HG02840 (cell line): ENCODE results near the gene DGCR8.

Source experiments
- ATAC-seq: cut with Tn5 transposase; IDR thresholded peaks from one replicate; pipeline ENCODE4 v1.9.1; 2021; ENCODE audit warnings: mild to moderate bottlenecking, moderate library complexity, moderate number of reproducible peaks; ENCODE audit not compliant: unreplicated experiment, low FRiP score

Gene DGCR8

DNA sequence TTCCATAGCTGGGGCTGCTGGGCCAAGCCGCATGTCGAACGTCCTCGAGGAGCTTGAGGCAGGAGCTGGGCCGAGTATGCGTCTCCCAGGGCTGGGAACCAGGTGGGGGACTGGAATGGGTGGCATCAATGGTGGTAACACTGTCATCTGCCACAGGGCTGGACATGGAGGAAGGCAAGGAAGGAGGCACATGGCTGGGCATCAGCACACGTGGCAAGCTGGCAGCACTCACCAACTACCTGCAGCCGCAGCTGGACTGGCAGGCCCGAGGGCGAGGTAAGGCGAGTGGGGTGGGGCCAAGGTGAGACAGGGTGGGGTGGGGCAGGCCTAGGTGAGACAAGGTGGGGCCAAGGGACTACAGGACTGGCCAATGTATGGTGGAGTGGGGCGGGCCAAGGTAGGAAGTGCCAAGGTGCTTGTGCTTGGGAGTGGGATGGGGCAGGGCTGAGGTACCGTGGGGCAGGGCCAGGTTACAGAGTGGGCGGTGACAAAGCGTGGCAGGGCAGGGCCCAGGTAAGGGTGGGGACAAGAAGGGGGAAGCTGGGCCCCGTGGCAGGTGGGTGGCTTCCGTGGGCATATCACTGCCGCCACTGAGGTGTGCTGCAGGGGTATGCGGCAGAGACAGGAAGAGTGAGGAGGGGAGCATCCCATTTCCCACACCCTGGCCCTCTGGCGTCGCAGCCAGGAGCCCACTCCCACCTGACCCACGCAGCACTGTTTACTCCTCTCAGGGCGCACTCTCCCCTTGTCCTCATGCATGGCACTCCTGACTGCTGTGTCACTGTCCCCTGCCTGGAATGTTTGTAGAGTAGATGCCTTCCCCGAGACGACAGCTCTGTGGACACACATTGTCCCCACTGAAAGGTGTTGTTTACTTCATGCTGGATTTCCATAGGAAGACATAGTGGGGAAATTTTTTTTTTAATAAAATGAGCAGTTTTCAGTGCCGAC, 27.5 kb upstream of the DGCR8 start:
- ATAC-seq = no peak

DNA sequence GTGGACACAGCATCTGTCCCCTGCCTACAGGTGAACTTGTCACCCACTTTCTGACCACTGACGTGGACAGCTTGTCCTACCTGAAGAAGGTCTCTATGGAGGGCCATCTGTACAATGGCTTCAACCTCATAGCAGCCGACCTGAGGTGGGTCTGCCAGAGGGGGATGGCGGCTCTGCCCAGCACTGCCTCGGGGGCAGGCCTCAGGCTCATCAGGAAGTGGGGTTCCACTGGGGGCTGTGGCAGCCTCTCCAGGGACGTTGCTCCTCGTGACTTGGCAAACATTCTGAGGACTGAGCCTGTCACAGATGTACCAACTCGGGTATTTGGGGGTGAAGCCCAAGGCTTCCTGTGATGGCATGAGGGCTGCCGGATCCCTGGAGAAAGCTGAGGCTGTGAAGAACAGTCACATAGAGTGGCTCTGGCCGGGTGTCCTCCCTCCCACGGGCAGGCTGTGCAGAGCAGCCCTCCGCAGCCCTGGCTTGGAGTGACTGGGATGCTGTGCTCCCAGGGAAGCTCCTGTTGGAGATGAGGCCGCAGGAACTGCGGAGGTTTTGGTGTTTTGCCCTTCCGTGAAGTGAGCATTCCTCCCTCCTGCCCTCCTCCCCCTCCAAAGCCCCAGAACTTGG, 26.5 kb upstream of the DGCR8 start:
- no peak for ATAC-seq

DNA sequence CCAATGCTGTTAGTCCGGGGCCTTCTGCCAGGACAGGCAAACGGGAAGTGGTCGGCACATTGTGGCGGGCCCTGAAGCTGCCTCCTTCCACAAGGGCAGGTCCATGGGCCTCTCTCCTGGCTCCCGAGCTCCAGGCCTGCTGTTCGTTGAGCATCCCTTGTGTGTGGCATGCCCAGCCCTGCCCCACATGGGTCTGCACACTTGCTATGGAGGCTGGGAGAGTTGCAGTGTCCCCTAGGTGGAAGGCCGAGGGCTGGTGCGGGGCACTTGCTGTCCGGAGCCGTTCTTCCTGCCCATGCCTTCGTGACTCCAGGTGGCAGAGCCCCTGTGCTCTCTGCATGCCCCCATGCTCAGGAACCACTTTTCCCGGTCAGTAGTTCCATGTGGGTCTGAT, 26.0 kb upstream of the DGCR8 start:
- no peak for ATAC-seq

DNA sequence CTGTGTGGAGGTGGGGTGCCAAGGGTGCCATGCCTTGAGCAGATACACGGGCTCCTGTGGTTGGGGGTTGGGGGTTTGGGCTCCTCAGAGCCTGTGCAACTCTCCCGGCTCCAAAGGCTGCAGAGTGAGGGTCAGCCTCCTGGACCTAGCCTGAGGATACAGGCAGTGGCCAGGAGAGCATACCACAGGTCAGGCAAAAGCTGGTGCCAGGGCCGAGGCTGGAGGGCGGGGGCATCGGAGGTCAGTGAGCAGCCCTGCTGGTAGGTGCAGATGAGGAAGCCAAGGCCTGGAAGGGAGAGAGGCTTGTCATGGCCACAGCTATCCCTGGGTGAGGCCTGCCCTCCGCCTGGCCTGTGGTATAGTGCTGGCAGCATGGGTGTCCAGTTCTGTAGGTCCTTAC, 25.6 kb upstream of the DGCR8 start:
- no peak for ATAC-seq

DNA sequence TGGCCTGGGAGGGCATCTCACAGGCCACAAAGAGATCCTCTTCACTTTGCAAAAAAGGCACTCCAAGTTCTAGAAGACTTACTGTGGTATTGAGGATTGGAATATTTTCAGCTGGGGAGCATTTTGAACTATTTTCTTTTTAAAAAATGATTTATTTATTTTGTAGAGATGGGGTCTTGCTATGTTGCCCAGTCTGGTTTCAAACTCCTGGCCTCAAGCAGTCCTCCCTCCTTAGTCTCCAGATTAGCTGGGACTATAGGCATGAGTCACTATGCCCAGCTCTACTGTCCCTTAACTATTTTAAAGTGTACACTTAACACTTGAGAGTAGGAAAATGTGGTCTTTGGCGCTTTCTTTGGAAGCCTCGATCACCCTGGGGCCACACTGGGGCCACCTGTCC, 24.9 kb upstream of the DGCR8 start:
- ATAC-seq = no peak

DNA sequence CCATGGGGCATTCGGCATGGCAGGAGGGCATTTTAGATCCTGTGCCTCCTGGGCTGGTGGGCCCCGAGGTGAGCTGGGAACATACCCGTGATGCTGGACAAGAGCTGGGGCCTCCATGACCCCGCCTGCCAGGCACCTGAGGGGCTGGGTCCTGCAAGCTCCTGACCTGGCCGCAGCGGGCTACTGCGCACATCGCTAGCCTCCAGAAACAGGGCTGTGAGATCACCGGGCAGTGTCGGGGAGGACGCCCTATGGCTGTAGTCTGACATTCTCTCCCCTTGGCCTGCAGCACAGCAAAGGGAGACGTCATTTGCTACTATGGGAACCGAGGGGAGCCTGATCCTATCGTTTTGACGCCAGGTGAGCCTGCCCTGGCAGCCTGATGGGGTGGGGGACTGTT, 24.4 kb upstream of the DGCR8 start:
- ATAC-seq = no peak

DNA sequence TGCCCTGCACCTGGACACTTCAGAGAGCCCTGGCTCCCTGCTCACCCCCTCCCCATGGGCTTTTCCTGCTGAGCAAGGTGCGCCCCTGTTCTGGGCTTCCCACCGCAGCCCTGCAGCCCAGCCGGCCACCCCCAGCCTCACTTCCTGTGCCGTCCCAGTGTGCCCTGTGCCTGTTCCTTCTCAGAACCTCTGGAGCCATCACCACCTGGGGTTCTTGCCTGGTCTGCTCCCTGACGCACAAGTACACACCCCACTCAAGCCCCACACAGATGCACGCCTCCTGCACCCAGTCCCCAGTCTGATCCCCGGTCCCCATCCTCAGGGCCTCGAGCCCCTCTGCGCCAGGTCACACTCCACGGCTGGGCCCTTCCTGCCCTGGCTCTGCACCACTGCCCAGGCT, 23.9 kb upstream of the DGCR8 start:
- ATAC-seq = no peak

DNA sequence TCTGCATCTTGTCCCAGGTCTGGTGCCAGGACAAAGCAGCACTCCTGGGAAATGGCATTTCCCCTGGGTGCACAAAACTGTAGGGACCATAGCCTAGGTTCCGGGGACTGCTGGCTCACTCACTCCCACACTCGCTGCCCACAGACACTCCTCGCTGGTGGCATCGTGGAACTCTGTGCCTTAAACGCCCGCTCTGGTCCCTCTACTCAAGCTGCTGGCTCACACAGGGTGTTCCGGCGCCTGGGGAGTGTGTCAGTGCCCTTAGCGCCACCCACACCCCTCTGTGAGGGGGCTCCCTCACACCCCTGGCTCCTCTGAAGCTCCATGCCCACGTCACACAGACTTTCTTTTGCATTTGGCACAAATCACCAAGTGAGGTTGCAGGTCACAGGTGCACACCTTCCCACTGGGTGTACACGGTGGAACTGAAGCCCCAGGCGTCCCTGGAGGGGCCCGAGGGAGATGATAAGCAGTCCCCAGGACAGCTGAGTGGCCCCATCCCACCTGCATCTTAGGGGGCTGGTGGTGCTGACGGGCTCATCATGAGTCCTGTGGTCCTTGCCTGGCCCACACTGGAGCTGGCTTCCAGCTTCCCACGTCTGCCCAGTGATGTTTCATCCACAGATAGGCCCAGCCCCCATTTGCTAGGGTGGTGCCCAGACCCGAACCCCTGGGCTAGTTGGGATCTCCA, 23.2 kb upstream of the DGCR8 start:
- ATAC-seq = no peak

DNA sequence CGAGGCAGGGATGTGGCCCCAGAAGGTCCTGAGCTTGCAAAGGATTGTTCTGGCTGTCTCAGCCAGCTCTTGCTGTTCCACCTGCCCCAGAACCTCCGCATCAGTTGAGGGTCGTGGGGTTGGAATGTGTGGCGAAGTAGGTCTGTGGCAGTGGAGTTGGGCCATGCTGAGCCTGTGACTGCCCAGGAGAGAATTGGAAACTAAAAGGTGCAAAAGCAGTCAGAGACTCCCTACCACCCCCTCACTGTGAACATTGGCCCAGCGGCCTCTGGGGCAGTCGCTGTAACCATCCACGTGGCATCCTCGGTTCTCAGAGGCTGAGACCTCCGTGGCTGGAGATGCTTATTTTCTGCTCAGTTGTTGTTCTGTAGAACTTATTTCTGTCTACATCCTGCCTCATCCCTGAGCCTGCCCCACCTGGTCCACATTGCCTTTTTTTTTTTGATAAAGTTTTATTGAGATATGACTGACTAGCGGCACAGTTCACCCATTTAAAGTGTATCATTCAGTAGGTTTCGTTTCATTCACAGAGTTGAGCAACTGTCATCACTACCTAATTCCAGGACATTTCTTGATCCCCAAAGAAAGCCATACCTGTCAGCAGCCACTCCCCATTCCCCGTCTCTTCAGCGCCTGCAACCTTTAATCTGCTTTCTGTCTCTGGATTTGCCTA, 22.3 kb upstream of the DGCR8 start:
- ATAC-seq = no peak

DNA sequence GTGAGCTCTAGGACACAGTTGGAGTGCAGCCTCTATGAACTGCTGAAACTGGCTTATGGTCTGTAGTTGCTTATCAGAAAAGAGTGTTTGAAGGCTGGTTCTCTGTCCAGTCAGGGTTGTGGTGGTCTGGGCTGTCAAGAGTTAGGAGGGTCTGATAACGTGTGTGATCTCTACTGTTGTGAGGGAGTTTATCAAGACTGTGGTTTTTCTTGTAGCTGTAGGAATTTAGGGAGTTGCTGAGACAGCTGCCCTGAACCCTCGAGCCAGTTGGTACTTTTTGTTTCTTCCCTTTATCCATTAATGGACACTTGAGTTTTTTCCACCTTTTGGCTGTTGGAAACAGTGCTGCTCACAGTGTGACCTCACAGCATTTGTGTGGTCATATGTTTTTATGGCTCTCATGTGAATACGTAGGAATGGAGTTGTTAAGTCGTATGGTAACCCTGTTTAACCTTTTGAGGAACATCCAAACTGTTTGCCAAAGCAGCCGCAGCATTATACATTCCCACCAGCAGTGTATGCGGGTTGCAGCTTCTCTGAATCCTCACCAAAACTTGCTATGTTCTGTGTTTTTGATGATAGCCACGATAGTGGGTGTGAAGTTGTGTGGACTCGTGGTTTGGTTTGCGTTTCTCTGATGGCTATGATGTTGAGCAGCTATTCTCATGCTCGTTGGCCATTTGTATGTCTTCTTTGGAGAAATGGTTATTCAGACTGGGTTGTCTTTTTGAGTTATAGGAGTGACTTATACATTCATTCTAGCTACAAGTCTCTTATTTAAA, 20.9 kb upstream of the DGCR8 start:
- no peak for ATAC-seq

DNA sequence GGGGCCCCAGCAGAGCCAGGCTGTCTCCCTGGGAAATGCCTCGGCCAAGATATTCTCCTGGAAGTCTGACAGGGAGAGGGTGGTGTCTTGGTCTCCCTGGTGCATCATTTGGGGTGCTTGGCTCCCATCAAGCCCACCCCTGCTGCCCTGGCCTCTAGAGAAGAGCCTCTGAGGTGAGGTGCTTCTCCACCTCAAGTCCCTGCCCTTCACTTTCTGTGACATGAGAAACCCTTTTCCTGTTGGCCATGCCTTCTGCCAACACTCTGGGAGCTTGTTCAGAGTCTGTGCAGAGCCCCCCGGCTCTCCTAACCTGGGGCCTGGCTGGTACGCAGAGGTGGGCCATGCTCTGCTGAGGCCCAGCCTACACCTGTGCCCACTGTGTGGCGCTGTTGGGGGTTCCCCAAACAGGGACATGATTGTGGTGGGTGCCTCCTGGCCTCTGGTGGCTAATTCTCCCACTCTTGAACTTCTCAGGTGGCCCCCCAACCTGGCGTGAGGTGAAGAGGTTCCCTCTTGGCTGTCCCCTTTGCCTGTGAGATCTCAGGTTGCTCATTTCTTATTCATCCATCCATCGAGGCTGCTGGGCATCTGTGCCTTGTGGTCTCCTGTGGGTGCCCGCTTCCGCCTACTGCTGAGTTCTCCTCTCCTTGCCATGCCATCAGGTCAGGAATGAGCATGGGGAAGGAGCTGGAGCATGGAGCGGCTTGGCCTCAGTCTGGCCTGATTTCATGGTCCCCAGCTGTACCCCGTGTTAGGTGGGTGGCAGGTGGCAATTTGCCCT, 19.2 kb upstream of the DGCR8 start:
- ATAC-seq = no peak

DNA sequence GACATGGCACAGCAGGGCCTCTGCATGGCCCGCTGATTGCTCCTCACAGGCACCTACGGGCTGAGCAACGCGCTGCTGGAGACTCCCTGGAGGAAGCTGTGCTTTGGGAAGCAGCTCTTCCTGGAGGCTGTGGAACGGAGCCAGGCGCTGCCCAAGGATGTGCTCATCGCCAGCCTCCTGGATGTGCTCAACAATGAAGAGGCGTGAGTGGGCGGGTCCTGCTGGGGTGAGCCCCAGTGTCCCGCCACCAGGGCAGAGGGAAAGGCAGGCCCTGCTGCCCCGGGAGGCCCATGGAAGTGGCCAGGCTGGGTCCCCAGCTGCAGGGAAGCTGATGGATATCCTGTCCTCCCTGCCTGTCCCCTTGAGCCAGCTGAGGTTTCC, 18.6 kb upstream of the DGCR8 start:
- no peak for ATAC-seq

DNA sequence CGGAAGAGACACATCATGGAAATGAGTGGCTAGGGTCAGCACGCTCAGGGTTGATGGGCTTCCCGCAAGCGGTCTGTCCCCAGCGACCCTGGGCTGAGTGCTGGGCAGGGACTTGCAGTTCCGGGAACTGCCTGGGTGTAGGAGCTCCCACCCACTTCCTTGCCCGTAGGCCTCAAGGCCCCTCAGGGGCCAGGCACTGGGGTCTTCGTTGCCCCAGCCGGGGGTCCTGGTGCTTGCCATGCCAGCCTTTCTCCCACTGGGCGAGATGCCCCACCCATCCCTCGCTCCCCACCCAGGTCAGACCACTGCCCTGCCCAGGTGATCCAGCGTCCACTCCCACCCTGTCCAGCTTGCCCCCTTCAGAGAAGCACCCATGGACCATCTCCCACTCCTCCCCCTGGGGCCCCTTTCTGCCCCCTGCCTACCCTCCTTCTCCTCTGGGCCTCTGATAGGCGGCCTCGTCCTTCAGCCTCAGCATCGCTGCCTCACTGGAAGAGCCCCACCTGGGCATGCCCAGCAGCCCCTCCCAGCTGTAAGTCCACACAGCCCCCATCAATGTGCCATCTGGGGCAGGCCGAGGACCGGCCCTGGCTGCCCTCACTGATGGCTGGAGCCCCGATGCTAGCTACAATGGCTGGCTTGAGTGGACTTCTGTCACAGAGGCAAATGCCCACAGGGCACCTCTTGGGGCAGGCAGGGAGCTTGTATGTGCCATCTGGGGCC, 17.8 kb upstream of the DGCR8 start:
- ATAC-seq = no peak

DNA sequence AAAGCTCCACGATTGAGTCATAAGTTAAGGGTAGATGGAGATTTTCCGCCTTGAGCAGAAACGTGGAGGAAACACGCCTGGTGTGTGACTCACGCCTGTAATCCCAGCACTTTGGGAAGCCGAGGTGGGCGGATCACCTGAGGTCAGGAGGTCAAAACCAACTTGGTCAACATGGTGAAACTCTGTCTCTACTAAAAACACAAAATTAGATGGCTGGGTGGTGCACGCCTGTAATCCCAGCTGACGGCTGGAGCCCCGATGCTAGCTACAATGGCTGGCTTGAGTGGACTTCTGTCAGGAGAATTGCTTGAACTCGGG, 17.3 kb upstream of the DGCR8 start:
- ATAC-seq = no peak

DNA sequence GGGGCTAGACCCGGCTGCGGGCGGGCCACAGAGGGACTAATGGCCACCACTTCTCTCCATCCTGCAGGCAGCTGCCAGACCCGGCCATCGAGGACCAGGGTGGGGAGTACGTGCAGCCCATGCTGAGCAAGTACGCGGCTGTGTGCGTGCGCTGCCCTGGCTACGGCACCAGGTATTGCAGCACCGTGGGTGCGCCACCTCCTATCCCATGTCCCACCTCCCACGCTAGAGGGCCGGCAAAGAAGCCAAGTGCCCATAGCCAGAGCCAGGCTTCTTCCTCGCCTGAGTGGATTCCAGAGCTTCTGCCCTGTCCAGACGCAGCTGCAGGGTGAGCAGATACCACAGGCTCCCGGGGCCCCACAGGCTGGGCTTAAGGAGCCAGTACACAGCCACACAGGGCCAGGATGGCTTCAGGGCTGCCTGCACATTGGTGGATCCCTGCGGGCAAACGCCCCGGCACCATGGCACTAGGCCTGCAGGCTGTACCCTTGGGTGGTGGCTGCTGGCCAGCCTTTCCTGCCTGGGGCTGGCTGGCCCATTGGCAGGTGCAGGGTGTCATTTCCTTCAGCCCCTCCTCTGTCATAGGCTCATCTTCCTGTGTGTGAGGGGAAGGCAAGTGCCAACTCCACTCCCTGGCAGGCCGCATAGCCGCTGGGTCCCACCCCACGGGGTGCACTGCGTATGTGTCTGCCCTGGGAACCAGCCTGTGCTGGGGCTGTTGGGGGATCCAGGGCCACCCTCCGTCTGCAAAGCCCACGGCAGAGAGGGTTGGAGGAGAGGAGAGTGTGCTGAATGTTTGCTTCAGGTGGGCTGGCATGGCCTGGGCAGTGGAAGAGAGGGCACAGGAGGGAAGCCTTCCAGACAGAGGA, 16.5 kb upstream of the DGCR8 start:
- ATAC-seq = no peak

DNA sequence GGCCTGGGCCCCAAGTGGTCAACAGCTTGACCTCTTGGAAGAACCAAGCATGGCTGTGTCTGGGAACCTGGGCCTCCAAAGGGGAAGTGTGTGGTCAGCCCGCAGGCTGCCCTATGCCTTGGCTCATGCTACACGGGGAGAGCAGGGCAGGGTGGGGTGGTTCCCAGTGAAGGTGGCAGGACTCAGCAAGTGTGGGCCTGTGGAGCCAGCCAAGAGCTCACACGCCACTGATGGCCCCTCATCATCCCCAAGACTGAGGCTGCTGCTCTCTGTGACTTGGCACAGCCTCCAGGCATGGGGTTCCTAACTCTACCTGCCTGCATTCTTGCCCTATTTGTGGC, 15.9 kb upstream of the DGCR8 start:
- ATAC-seq = no peak

DNA sequence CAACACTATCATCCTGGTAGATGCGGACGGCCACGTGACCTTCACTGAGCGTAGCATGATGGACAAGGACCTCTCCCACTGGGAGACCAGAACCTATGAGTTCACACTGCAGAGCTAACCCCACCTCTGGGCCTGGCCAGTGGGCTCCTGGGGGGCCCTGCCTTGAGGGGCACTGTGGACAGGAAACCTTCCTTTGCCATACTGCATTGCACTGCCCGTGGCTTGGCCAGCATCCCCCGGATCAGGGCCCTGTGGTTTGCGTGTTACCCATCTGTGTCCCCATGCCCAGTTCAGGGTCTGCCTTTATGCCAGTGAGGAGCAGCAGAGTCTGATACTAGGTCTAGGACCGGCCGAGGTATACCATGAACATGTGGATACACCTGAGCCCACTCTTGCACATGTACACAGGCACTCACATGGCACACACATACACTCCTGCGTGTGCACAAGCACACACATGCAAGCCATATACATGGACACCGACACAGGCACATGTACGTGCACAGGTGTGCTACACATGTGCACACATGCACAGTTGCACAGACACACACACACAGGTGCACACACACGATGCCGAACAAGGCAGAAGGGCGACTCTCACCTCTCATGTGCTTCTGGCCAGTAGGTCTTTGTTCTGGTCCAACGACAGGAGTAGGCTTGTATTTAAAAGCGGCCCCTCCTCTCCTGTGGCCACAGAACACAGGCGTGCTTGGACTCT, 15.3 kb upstream of the DGCR8 start:
- ATAC-seq = no peak
